ENCODE results near the gene MASP1.
A peak's percentile ranks its signal among the peaks of the same experiment; 100 is the strongest.

Gene MASP1, protein sequence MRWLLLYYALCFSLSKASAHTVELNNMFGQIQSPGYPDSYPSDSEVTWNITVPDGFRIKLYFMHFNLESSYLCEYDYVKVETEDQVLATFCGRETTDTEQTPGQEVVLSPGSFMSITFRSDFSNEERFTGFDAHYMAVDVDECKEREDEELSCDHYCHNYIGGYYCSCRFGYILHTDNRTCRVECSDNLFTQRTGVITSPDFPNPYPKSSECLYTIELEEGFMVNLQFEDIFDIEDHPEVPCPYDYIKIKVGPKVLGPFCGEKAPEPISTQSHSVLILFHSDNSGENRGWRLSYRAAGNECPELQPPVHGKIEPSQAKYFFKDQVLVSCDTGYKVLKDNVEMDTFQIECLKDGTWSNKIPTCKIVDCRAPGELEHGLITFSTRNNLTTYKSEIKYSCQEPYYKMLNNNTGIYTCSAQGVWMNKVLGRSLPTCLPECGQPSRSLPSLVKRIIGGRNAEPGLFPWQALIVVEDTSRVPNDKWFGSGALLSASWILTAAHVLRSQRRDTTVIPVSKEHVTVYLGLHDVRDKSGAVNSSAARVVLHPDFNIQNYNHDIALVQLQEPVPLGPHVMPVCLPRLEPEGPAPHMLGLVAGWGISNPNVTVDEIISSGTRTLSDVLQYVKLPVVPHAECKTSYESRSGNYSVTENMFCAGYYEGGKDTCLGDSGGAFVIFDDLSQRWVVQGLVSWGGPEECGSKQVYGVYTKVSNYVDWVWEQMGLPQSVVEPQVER

DNA sequence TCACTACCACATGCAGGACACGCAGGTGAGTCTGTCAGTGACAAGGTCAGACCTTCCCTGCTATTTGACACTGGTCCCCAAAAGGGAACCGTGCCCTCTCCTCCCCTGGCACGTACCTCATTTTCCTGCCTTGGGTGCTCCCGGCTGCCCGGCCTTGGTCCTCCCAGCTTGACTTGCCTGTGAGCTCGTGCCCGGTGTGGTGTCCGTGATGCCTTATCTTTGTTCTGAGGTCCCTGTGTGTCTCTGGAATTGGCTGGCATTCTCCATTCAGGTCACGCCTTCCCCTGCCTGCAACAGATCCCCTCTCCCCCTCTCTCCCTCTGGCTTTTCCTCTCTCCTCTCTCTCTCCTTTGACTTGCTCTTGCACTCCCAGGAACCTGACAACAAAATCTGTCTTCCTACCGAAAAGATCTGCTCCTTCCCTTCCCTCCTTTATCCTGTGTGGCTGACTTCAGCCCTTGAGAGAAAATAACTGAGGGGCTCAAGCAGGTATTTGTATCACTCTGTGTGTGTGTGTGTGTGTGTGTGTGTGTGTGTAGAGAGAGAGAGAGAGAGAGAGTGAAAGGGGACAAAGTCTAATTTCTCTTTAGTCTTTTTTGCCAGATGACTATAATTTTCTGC, at the start of gene MASP1:
MASP1 (minus strand) TSS at position 226 of the 621 bp plus-strand sequence; CDS start at position 121, 105 bp downstream.
- DNase-seq (ENCODE audit: low spot score) = no peak

DNA sequence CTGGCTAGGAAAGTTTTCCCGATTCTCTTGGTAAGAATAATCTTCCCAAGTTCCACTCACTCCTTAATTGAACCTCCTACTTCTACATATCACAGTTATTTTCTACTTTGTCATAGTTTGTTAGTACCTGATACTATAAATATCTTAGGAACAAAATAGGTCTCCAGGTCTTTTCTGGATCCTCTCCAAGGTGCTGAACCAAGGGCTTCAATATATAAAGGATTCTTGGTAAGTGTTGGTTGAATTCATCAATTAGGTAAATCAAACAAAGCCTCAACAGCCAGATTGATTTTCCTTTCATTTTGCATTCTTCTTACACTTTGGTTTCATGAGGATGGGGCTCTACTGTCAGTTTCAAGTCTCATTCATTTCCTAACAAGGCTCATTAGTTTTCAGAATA, 49.0 kb upstream of the MASP1 start:
- DNase-seq (ENCODE audit: low spot score) = no peak

DNA sequence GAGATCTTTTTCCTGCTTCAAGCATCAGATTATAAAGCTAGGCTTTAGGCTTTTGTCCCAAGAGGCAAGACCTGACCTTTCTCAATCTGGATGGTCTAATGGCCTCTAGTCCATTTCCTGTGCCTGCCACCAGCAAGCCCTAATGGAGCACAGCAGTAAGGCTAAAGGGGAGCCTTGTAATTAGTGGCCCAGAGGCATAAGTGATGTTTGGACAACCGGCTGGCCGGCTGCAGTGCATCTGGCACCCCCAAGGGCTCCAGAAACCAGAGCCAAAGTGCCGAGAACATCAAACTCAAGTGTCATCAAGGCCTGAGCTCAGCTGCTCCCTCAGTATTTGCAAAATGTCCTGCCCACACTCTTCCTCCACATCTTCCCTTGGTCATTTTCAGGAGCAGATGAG, 44.8 kb upstream of the MASP1 start:
- DNase-seq (ENCODE audit: low spot score) = no peak

DNA sequence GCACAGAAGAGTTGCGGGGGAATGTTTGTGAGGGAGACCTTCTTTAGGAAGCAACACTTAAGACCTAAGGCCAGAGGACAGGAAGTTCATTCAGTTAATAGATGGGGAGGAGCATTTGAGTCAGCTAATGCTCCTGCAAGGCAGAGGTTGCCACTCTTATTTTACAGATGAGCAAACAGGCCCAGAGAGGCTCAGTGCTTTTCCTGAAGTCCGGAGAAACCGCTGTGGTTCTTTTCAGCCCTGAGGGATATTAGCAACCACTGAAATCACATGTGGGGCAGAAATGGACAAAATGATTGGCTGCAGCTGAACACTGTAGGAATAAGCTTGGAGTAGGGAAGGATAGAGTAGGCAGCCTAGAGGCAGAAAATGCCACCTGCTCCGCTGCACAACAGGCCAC, 43.4 kb upstream of the MASP1 start:
- no peak for DNase-seq (ENCODE audit: low spot score)

DNA sequence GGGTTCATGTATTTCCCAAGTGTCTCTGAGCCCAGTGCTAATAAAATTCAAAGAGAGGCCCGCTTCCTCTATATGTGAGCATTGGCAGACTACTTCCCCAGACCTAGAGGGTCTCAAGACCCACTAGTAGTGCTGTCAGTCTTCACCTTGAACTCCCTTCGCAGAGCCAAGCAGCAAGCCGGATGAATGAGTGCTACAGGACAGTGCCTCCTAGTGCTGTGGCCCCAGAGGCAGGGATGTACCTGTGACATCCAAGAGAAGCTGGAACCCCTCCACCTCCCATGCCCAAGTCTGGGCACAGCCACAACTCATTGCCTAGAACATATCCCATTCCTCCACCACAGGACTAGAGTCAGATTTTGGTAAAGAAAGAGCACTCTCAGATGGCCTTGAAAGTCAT, 37.2 kb upstream of the MASP1 start:
- DNase-seq (ENCODE audit: low spot score) = no peak

DNA sequence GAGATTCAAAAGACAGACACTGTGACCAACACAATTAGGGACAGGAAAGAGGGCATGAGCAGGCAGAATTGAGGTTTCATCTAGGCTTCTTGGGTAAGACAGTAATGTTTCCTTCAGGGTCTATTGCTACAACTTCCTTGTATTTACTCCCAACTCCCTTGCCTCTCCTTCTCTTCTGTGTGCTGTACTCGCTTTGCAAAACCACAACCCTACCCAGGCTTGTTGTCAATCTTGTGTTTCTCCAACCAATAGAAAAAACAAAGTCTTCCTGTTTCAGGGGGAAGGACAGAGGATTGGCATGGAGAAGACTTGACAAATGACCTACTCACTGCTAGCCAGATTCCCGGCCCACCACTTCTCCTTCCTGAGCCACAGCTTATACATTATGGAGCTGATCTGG, 36.3 kb upstream of the MASP1 start:
- DNase-seq (ENCODE audit: low spot score) = no peak

DNA sequence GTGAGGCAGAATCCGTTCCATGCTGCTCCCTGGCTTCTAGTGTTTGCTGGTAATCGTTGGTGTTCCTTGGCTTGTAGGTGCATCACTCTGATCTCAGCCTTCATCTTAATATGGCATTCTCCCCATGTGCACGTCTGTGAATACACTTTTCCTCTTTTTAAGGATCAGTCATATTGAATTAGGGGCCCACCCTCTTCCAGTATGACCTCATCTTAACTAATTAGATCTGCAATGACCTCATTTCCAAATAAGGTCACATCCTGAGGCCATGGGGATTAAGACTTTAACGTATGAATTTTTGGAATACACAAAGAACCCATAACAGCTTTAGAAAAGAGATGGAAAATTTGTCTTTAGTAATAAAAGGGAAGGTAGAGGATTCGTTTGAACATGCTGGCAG, 34.1 kb upstream of the MASP1 start:
- no peak for DNase-seq (ENCODE audit: low spot score)

DNA sequence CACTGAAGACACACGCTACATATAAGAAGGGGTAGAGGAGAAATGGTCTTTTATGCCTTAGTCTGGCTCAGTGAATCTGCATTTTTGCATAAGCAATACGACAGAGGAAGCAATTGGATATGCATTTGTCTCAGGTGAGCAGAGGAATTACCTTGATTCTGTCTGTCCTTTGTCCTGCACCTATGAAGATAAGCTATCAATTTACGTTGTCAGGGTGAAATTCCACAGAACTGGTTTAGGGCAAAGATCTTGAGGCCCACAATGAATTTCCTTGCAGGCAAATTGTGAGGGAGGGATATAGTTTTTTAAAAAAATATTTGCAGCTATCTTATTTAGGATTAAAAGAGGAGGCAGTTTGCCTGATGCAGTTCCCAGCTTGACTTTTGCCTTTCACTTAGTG, 31.6 kb upstream of the MASP1 start:
- DNase-seq (ENCODE audit: low spot score) = no peak

DNA sequence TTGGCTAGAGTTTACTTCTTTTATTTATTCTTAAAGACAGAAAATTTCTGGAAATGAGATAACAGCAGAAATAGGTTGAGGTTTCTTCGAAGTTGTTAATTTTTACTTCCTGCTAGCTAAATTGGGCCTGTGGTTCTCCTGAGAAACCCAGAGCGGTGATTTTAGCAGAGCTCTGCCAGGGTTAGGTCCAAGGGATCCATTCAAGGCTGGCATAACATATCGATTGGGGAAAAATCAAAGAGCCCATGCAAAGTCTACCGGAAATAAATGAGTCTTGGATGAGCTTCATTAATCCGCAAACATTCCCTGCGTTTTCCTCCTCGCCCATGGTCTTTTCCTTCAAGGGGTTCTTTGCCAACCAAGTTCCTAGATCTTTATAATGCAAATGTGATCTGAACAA, 30.8 kb upstream of the MASP1 start:
- no peak for DNase-seq (ENCODE audit: low spot score)

DNA sequence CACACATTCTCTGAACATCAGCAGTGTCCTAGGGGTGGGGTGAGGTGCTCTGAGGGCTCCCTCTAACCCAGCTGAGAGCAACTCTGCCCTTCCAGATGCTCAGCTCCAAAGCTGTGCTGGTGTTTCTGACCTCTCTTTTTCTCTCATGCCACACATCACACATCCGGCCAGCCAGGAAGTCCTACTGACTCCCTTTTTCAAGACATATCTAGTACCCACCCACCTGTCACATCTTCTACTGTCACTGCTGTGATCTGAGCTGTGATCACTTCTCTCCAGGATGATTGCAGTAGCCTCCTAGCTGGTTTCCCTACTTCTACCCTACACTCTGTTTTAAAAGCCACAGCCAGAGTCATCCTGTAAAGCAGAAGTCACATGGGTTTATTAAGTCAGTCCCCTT, 30.2 kb upstream of the MASP1 start:
- no peak for DNase-seq (ENCODE audit: low spot score)

DNA sequence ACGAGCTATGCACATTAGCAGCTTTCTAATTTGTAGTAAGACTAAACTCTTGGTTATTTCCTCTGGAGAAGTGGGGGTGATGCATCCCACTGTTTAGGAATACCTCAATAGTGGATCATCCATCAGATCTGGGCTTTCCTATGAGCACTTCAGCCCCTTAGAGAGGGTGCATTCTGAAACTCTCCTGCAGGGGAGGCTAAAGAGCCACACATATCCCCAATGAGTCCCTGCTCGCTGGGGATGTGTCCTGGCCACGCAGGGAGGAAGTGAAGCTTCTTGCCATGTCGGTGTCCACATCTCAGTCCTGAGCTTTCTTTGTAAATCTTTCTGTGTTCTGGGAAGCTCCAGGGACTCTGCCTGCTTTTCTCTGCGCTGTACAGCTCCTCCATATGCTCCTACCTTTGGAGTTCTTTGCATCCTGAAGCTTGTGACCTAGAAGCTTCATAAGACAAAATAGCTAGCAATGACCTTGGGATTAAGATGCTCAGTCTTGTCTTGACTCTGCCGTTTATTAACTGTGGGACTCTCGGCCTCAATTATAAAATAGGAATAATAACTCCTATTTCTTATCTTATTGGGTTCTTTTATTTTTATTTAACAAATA, 28.3 kb upstream of the MASP1 start:
- peak; percentile 31 for DNase-seq (ENCODE audit: low spot score)

DNA sequence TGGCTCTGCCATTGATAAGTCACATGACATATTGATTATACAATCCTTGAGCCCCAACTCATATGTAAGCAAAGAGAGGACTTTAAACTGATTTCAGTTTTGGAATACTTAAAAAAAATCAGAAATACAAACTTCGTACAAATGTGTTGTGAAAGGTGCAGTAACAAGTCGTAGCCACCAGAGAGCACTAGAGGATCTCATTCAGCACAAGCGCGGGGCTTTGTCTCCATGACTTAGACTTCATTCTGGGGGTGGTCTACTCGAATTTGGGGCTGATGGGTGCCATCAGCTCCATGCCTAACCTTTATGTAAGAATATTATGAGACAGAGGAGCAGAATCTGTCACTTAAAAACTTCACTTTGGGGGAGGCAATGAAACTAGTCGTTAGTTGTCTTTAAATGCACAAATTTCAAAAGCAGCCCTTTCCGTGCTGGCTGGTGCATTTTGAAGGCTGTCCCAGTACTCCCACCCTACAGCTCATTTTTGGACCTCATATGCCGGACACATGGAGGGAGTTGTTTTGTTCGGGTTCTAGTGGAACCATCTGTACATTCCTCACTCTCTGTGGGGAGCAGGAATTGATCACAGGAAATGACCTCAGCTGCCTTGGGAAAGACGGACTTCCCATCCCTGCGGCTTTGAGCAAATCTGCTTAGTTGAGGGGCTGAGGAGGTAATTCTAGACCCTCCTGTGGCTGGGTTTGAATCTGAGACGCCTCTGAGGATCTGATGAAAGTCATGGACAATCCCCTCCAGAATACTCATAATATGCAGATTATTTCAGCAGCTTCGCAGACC, 27.5 kb upstream of the MASP1 start:
- DNase-seq (ENCODE audit: low spot score) = peak; percentile 56

DNA sequence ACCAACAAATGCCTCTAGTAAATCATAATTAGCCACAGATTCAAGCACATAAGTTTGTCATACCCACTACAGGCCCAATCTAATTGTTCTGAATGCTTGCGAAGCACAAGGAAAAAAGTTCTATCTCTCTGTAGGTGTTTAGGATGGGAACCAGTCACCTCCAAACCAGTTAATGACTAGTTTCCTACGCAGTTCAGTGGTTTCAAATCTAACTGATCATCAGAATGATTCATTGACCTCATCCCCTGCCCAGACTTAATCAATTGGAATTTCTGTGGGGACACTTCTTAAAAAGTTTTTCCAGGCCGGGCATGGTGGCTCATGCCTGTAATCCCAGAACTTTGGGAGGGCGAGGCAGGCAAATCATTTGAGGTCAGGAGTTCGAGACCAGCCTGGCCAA, 24.3 kb upstream of the MASP1 start:
- no peak for DNase-seq (ENCODE audit: low spot score)

DNA sequence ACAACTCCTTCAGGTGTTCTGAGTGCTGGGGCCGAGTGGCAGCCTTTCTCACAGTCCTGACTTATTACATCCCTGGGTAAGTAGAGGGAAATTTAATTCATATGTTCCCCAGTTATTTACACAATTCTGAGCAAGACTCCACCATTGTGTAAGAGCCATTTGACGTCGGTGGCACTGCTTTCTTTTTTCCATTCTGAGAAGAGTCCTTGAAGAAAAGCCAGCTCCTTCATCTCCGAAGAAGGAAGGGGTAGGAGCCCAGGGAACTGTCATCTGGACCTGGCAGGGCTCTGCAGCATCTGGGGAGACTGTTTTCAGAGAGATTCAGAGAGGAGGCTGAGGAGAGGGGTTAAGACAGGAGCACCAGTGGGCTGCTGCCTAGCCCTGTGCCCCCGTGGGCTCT, 22.6 kb upstream of the MASP1 start:
- no peak for DNase-seq (ENCODE audit: low spot score)

DNA sequence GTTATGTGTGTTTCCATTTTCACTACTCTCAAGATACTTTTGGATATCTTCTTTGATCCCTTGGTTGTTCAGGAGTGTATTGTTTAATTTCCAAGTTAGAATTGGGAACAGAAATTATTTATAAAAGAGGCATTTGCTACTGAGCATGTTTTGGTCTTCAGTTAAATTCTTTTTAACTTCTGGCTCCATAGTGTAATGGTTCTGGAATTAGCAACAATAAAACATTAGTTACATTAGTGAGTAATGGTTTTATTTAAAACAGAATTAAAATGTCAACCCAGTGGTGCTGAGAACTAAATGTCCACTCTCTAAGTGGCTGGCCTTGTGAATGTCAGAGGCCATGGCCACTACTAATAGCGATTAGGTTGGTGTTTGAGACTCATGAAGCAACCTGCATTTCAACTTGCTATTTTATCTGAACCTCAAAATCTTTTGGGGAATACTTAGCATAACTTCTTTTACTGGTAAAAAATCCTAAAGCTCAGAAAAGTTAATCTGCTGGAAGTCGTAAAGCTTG, 19.5 kb upstream of the MASP1 start:
- no peak for DNase-seq (ENCODE audit: low spot score)

DNA sequence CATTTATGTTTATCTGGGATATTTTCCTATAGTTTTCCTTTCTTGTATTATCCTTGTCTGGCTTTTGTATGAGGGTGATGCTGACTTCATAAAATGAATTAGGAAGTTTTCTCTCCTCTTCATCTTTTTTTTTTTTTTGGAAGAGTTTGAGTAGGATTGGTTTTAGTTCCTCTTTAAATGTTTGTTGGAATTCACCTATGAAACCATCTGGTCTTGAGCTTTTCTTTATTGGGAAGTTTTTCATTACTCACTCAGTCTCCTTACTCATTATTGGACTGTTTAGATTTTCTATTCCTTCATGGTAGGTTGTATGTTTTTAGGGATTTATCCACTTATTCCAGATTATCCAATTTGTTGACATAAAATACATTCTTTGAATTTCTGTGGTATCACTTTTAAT, 18.7 kb upstream of the MASP1 start:
- DNase-seq (ENCODE audit: low spot score) = no peak

DNA sequence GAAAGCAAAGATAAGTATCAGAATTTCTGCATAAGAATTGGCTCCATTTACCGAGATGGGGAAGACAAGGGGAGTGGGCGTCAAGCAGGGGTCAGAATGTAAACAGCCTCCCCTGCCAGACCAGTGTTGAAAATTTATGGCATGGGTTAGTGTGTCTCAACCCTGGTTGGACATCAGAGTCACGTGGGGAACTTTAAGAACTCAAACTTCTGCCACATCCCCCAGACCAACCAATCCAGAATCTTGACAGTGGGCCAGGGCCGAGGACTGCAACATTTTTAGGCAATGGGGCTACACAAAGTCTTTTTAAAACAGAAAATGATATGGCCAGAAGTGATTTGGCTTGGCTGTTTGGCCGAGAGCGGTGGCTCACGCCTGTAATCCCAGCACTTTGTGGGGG, 14.3 kb upstream of the MASP1 start:
- no peak for DNase-seq (ENCODE audit: low spot score)

DNA sequence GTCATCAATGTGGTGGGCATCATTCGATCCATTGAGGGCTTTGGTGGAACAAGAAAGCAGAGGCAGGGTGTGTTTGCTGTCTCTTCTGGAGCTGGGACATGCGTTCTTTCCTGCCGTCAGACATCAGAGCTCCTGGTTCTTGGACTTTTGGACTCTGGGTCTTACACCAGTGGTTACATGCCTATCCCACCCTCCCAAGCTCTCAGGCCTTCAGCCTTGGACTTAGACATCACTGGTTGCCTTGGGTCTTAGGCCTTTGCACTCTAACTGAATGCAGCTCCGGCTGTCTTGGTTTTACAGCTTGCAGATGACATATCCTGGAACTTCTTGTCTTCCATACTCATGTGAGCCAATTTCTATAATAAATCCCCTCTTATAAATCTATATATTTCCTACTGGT, 8.1 kb upstream of the MASP1 start:
- no peak for DNase-seq (ENCODE audit: low spot score)

DNA sequence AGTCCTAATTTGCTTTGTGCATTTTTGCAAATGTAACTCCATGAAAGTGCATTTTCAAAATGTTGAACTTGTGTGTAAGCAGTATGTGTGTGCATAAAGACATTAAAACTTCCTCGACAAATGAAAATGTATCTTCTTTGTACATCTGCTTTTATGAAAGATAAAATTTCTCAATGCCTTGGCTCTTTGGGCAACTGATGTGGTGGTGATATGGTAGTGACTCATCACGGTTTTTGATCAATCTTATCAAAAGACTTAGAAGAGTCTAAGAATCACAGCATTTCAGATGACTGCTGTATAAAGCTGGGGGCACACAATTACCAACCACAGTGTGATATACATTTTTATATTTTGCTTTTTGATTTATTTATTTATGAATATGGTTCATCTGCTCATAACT, 5.4 kb upstream of the MASP1 start:
- no peak for DNase-seq (ENCODE audit: low spot score)

DNA sequence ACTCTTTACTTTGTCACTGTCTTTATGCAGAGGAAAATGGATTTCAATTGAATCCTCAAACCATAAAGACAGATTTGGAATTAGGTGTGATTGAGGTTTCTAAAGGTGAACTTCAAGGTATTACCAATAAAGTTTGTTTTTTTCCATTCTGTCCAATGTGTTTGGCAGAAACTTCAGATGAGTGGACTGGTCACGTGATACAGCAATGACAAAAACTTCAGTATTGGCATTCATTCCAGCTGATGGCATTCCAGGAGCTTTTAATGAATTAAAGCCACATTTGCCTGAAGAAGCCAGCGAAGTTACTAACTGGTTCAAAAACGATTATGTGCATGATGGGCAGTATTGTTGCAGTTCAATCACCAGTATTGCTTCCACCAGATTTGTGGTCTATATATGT, 4.5 kb upstream of the MASP1 start:
- no peak for DNase-seq (ENCODE audit: low spot score)

DNA sequence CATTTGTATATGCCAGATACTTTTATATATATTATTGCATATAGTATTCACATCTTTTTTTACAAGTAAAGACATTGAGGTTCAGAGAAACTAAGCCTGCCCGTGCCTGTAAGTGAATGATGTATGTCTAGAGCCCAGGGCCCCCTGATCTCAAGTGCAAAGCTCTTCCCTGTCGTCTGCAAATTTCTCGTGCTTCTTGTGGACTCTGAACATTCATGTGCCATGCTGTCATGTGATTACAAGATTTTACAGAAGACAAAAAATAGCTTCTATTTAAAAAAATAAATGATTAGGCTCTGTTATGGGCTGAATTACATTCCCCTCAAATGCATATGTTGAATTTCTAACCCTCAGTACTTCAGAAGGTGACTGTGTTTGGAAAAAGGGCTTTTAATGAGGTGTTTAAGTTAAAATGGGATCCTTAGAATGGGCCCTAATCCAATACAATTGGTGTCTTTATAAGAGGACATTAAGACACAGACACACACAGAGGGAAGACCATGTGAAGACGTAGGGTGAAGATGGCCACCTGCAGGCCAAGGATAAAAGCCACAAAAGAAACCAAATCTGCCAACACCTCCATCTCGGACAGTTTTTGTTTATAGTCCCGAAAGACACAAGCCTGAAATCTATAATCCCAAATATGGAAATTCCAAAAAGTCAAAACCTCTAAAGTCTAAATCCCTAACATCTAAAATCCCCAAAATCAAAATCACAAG, 3.9 kb upstream of the MASP1 start:
- no peak for DNase-seq (ENCODE audit: low spot score)
